Endothelial cell of umbilical vein (primary cell): ENCODE data around the gene STAT2. TPM values are rescaled to one million over a fixed set of nuclear protein-coding genes. Genes with fewer than 3 reads are reported as not detected.
"Not testable (repeated sequence)": the region's sequence is repeated elsewhere in the genome, so short reads cannot be mapped to it uniquely, and the experiment has no call there.

Experiments
- BruUV-seq: library from RNA; stranded (reverse); fragments of 400-500 nt; replicated peaks from 2 replicates; lab custom pipeline; 2021; lab: Mats Ljungman, UMichigan
- CTCF ChIA-PET: fragments of 300-600, 350-600 bp; sonication (Branson Sonifier 250); formaldehyde crosslinking; loops from one replicate; lab custom pipeline; 2021; ENCODE audit warnings: antibody characterized with exemption, inconsistent platforms; lab: Charles Lee
- POLR2A ChIA-PET: fragments of 300-600, 350-600 bp; sonication (Branson Sonifier 250); formaldehyde crosslinking; loops from one replicate; lab custom pipeline; 2021; ENCODE audit warnings: antibody characterized with exemption, inconsistent platforms; lab: Charles Lee
- DNase-seq: peaks from one replicate; pipeline ENCODE4 v3.0.0-alpha.2; 2011; ENCODE audit warnings: low read depth, low spot score
- FAIRE-seq: peaks from 2 replicates; lab custom pipeline; 2011; peaks lifted over from hg19 to GRCh38; lab: Jason Lieb, UNC
- H2AFZ ChIP-seq: 2 replicates; pipeline ENCODE4 v1.6.0; 2012; ENCODE audit warnings: low read depth, low read length, control low read depth, inconsistent platforms
- H3K27ac ChIP-seq: 2 replicates; pipeline ENCODE4 v1.5.1; 2011; ENCODE audit warnings: low read depth, mild to moderate bottlenecking, control low read depth, low read length, moderate library complexity; ENCODE audit not compliant: insufficient read depth
- H3K27me3 ChIP-seq, 2 experiments: 2 replicates each; pipeline versions ENCODE4 v1.6.0 to v1.6.1; 2011; ENCODE audit warnings: low read length in 2 of 2, mixed read lengths in 1 of 2; ENCODE audit not compliant: control insufficient read depth in 2 of 2, insufficient read depth in 2 of 2
- H3K36me3 ChIP-seq, 2 experiments: 2 replicates in 1 of 2; 3 replicates in 1 of 2; pipeline ENCODE4 v1.5.1; 2011; ENCODE audit warnings: low read length in 2 of 2, mild to moderate bottlenecking in 1 of 2, moderate library complexity in 1 of 2; ENCODE audit not compliant: control insufficient read depth in 2 of 2, insufficient read depth in 2 of 2; ENCODE audit errors: extremely low read depth in 1 of 2
- H3K4me1 ChIP-seq: 3 replicates; pipeline ENCODE4 v1.5.1; 2011; ENCODE audit warnings: mild to moderate bottlenecking, low read length; ENCODE audit not compliant: control insufficient read depth, insufficient read depth; ENCODE audit errors: extremely low read depth
- H3K4me2 ChIP-seq: 2 replicates; pipeline ENCODE4 v1.6.1; 2011; ENCODE audit warnings: low read length, control low read depth, mixed read lengths; ENCODE audit not compliant: insufficient read depth
- H3K4me3 ChIP-seq, 3 experiments: fragments of 200-600 bp in 1 of 3; sonication (generic), shearing (Covaris generic) in 1 of 3; replicated peaks in 1 of 3; 2 replicates each; pipeline ENCODE4 v1.5.1; 2011 to 2016; ENCODE audit warnings: control low read depth in 3 of 3, low read length in 3 of 3, mild to moderate bottlenecking in 2 of 3, inconsistent platforms in 1 of 3, low read depth in 1 of 3, moderate library complexity in 1 of 3; ENCODE audit not compliant: insufficient read depth in 1 of 3
- H3K79me2 ChIP-seq: 2 replicates; pipeline ENCODE4 v1.6.0; 2012; ENCODE audit warnings: low read length, inconsistent platforms; ENCODE audit not compliant: control insufficient read depth, insufficient read depth
- H3K9ac ChIP-seq: replicated peaks from 2 replicates; pipeline ENCODE3; 2011; ENCODE audit warnings: low read length, control low read depth; ENCODE audit not compliant: insufficient read depth; ENCODE audit errors: extremely low read depth
- H3K9me1 ChIP-seq: replicated peaks from 3 replicates; pipeline ENCODE4 v1.6.0; 2011; ENCODE audit warnings: mild to moderate bottlenecking, low read length; ENCODE audit not compliant: control insufficient read depth, insufficient read depth; ENCODE audit errors: extremely low read depth
- H3K9me3 ChIP-seq: replicated peaks from 2 replicates; pipeline ENCODE4 v1.5.1; 2012; ENCODE audit warnings: low read length, inconsistent platforms; ENCODE audit not compliant: control insufficient read depth, insufficient read depth
- H4K20me1 ChIP-seq: replicated peaks from 2 replicates; pipeline ENCODE3; 2011; ENCODE audit warnings: mild to moderate bottlenecking, low read length; ENCODE audit not compliant: control insufficient read depth, insufficient read depth; ENCODE audit errors: extremely low read depth
- dilution Hi-C: fragments of 300-500 bp; cut with MboI; formaldehyde crosslinking; loops from one replicate; pipeline ENCODE4 v1.15.0; 2019; ENCODE audit warnings: low sequenced_read_pairs; ENCODE audit not compliant: extremely low pct_ligation_motif_present
- intact Hi-C: fragments of 100-400 bp; cut with micrococcal nuclease; formaldehyde crosslinking; loops from one replicate; pipeline ENCODE4 v1.10.0; 2022
- polyA plus RNA-seq, 4 experiments: library from polyadenylated mRNA; depleted of rRNA in 3 of 4; stranded (reverse) in 3 of 4; unstranded in 1 of 4; fragments of >200 nt; gene quantifications; 2 replicates each; pipeline versions ENCODE4 v1.2.1 to v1.2.3, GENCODE V29; 2011 to 2012; ENCODE audit warnings: missing spikeins in 1 of 4
- total RNA-seq: library from RNA; stranded (reverse); gene quantifications from 2 replicates; pipeline ENCODE4 v1.2.3, GENCODE V29; 2021

Gene STAT2
- total and polyA plus RNA-seq, 2 donors (not counting 3 experiments of a cell fraction or from before 2014, with no cell fraction given) = 62.8 to 66.5 TPM

GRCh38 chr12:56401125-56401524, 41.2 kb upstream of the STAT2 start:
- not testable (repeated sequence) for FAIRE-seq

GRCh38 chr12:56399466-56399865, 39.6 kb upstream of the STAT2 start:
- BruUV-seq, DNase-seq, FAIRE-seq, H3K4me1 ChIP-seq, H3K79me2 ChIP-seq, H3K4me3 ChIP-seq, H2AFZ ChIP-seq, H3K27ac ChIP-seq, H4K20me1 ChIP-seq, H3K27me3 ChIP-seq, POLR2A ChIA-PET, H3K36me3 ChIP-seq, H3K9me1 ChIP-seq, CTCF ChIA-PET, dilution Hi-C loops, H3K4me2 ChIP-seq, H3K9ac ChIP-seq, intact Hi-C loops, H3K9me3 ChIP-seq: not testable (repeated sequence)

More at GRCh38 chr12:56401125-56401524, 41.2 kb upstream of the STAT2 start:
- H3K4me2 ChIP-seq, H3K36me3 ChIP-seq, H3K9ac ChIP-seq, DNase-seq, H3K4me1 ChIP-seq, H3K27me3 ChIP-seq, H4K20me1 ChIP-seq, H3K9me1 ChIP-seq, POLR2A ChIA-PET, H3K9me3 ChIP-seq, H2AFZ ChIP-seq, H3K79me2 ChIP-seq, CTCF ChIA-PET, H3K27ac ChIP-seq, H3K4me3 ChIP-seq, intact Hi-C loops, BruUV-seq: not testable (repeated sequence)
- dilution Hi-C loops = loop anchor here (10.0 kb wide), 1 partner anchor 56 kb away; no protein-coding TSS in a partner anchor
